ENCODE measurements around the gene C3orf33.
A peak's percentile ranks its signal among the peaks of the same experiment; 100 is the strongest.

Gene C3orf33

DNA sequence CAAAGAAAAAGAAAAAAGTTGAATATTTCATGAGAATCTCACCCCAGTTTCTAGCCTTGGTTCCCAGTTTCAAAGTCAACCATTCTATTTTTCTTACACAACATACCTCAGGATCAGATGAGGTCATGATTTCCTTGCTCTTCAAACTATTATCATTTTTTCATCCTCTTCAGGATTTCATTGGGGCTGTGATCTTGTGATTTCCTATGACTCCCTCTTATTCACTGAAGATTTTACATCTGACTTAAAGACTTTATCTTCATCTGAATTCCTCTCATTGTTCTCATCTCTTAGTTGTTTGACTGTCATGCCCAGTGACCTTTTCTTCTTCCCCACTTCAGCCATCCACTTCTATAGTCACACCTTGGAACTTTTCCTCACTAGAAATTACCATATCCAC is 3.1 kb upstream of the C3orf33 start:
- no peaks in the 10 kb centered on the region for H3K36me3 ChIP-seq (ENCODE audit: insufficient read depth, low read length)
- DNase-seq, result no peak
- no peaks in the 10 kb centered on the region for H3K9me3 ChIP-seq (ENCODE audit: insufficient read depth, low read length, severe bottlenecking)
- H3K27me3 ChIP-seq (ENCODE audit: insufficient read depth, low read length, poor library complexity), result no peaks in the 10 kb centered on the region
- H3K79me2 ChIP-seq (ENCODE audit: insufficient read depth, low read length), result no peaks in the 10 kb centered on the region
- H3K9ac ChIP-seq (ENCODE audit: low read depth, low read length), result no peak overlapping the region
- no peak overlapping the region for H3K27ac ChIP-seq (ENCODE audit: low read length)
- H3K4me2 ChIP-seq (ENCODE audit: insufficient read depth, low read length), result no peak overlapping the region
- H3K4me3 ChIP-seq (ENCODE audit: low read depth in 1 of 2, low read length in 2 of 2), result no peak overlapping the region
- H3K4me1 ChIP-seq (ENCODE audit: insufficient read depth, low read length), result peaks cover 19% of the 10 kb centered on the region
- H2AFZ ChIP-seq (ENCODE audit: low read depth, low read length), result no peak overlapping the region
- TF ChIP-seq EZH2 (IDR thresholded peaks at IDR 0.05; ENCODE audit: borderline replicate concordance, low read depth, low read length, severe bottlenecking) (no peak), CTCF (IDR thresholded peaks at IDR 0.05; ENCODE audit: borderline replicate concordance, extremely low read depth, low read length, poor library complexity, severe bottlenecking) (no peak)
- H4K20me1 ChIP-seq (ENCODE audit: insufficient read depth, low read length), result no peaks in the 10 kb centered on the region
- ATAC-seq (ENCODE audit: insufficient read depth, low read depth), result no peak

GRCh38 chr3:155807823-155808222 is 1.7 kb upstream of the C3orf33 start:
- H3K9ac ChIP-seq (ENCODE audit: low read depth, low read length), result no peak overlapping the region
- no peaks in the 10 kb centered on the region for H3K36me3 ChIP-seq (ENCODE audit: insufficient read depth, low read length)
- no peak overlapping the region for H3K4me3 ChIP-seq (ENCODE audit: low read depth in 1 of 2, low read length in 2 of 2)
- H3K27ac ChIP-seq (ENCODE audit: low read length), result no peak overlapping the region
- H3K79me2 ChIP-seq (ENCODE audit: insufficient read depth, low read length), result no peaks in the 10 kb centered on the region
- DNase-seq, result no peak
- ATAC-seq (ENCODE audit: insufficient read depth, low read depth), result no peak
- TF ChIP-seq CTCF (IDR thresholded peaks at IDR 0.05; ENCODE audit: borderline replicate concordance, extremely low read depth, low read length, poor library complexity, severe bottlenecking), result no peak
- TF ChIP-seq EZH2 (IDR thresholded peaks at IDR 0.05; ENCODE audit: borderline replicate concordance, low read depth, low read length, severe bottlenecking), result no peak
- no peak overlapping the region for H2AFZ ChIP-seq (ENCODE audit: low read depth, low read length)
- H3K4me2 ChIP-seq (ENCODE audit: insufficient read depth, low read length), result no peak overlapping the region
- peaks cover 19% of the 10 kb centered on the region for H3K4me1 ChIP-seq (ENCODE audit: insufficient read depth, low read length)
- no peaks in the 10 kb centered on the region for H3K9me3 ChIP-seq (ENCODE audit: insufficient read depth, low read length, severe bottlenecking)
- no peaks in the 10 kb centered on the region for H4K20me1 ChIP-seq (ENCODE audit: insufficient read depth, low read length)
- H3K27me3 ChIP-seq (ENCODE audit: insufficient read depth, low read length, poor library complexity), result no peaks in the 10 kb centered on the region

DNA sequence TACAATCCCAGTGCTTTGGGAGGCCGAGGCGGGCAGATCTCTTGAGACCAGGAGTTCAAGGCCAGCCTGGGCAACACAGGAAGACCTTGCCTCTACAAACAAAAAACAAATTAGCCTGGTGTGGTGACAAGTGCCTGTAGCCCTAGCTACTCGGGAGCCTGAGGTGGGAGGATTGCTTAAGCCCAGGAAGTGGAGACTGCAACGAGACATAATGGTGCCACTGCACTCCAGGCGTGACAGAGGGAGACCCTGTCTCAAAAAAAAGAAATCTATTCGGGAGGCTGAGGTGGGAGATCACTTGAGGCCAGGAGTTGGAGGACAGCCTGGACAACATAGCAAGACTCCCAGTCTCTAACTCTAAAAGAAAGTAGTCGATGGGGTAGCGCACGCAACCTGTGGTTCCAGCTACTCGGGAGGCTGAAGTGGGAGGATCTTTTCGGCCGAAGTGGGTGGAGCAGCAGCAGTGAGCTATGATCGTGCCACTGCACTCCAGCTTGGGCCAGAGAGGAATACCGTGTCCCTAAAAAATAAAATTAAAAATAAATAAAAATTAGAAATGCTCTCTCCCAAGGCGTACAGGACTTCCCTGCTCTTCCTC is 775 bp downstream of the C3orf33 start:
- Histone ChIP-seq H3K27me3 (ENCODE audit: insufficient read depth, low read length, poor library complexity) (no peaks in the 10 kb centered on the region), H3K9ac (ENCODE audit: low read depth, low read length) (peak overlapping the region; percentile 74), H4K20me1 (ENCODE audit: insufficient read depth, low read length) (no peaks in the 10 kb centered on the region), H3K27ac (ENCODE audit: low read length) (0 out of 2 replicates have a peak overlapping the region, but pooled peaks have one; percentile 73), H3K4me3 (ENCODE audit: low read depth in 1 of 2, low read length in 2 of 2) (peak overlapping the region; percentile 58 to 82; a peak in 3 of 4 replicates), H3K36me3 (ENCODE audit: insufficient read depth, low read length) (no peaks in the 10 kb centered on the region), H3K9me3 (ENCODE audit: insufficient read depth, low read length, severe bottlenecking) (no peaks in the 10 kb centered on the region), H3K4me1 (ENCODE audit: insufficient read depth, low read length) (peaks cover 19% of the 10 kb centered on the region), H3K79me2 (ENCODE audit: insufficient read depth, low read length) (no peaks in the 10 kb centered on the region), H2AFZ (ENCODE audit: low read depth, low read length) (peak overlapping the region; percentile 91), H3K4me2 (ENCODE audit: insufficient read depth, low read length) (peak overlapping the region; percentile 96)
- ATAC-seq (ENCODE audit: insufficient read depth, low read depth) (peak; percentile 24), DNase-seq (no peak)
- TF ChIP-seq EZH2 (IDR thresholded peaks at IDR 0.05; ENCODE audit: borderline replicate concordance, low read depth, low read length, severe bottlenecking) (no peak), CTCF (IDR thresholded peaks at IDR 0.05; ENCODE audit: borderline replicate concordance, extremely low read depth, low read length, poor library complexity, severe bottlenecking) (no peak)

All from DND-41 (cell line).